ENCODE measurements around the gene ALPG. TPM values are rescaled to one million over a fixed set of nuclear protein-coding genes. Genes with fewer than 3 reads are reported as not detected.

ALPG gene
- total and polyA plus RNA-seq, 9 of the 15 experiments (the other 6 are each of a cell fraction or from before 2014, with no cell fraction given): not detected

DNA sequence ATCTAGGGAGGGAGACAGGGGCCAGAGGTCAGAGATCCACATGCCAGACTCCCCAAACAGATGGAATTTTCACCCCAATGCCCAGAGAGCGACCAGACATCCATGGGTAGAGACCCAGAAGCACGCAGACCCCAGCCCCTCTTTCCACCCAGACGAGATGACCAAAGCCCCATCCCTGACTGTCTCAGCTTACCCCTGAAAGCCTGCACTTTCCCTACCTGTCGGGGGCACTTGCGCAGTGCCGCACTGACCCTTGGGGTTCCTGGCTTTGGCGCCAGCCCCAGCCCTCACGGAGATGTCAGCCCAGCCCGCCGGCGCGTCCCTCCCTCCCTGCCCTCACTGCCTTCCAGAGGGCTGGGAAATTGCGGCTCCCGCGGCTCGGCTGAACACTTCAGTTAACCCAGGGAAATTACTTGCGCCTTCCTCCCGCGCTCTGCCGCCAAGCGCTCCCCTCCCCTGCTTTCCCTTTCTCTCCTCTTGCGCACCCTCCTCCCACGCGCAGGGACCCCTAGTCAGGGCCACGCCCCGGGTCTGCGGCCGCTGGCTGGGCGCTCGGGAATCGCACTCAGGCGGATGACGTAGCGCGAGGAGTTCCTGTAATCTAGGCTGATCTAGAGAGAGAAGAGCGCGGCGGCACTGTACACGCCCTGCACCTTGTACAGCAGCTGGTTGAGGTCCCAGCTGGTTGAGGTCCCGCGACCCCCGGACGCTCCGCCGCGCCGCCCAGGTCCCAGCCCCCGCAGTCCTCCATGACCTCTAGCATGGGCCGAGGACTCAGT, 12.0 kb downstream of the ALPG start:
- Histone ChIP-seq H3K9me3 (replicated peaks; ENCODE audit: control insufficient read depth, insufficient read depth, low read depth, low read length) (no peaks in the 10 kb centered on the region), H3K4me3 (no peak overlapping the region), H4K20me1 (replicated peaks; ENCODE audit: control insufficient read depth, insufficient read depth, low read length) (no peaks in the 10 kb centered on the region), H3K4me1 (replicated peaks in 1 of 2; ENCODE audit: control insufficient read depth in 2 of 2, insufficient read depth in 2 of 2, low read length in 2 of 2) (peaks cover 0 to 9% of the 10 kb centered on the region in 2 experiments; a peak in 2 of 5 replicates), H3K9me1 (ENCODE audit: control insufficient read depth, insufficient read depth, low read length) (no peaks in the 10 kb centered on the region), H3K79me2 (ENCODE audit: control insufficient read depth, insufficient read depth, low read length) (no peaks in the 10 kb centered on the region), H3K4me2 (ENCODE audit: insufficient read depth, low read length) (no peak overlapping the region), H2AFZ (ENCODE audit: low read depth, low read length) (no peak overlapping the region), H3K9ac (ENCODE audit: insufficient read depth in 1 of 2, low read depth in 2 of 2, low read length in 2 of 2) (no peak overlapping the region), H3K27me3 (ENCODE audit: control insufficient read depth in 2 of 2, insufficient read depth in 2 of 2, low read length in 2 of 2) (peaks cover 0 to 32% of the 10 kb centered on the region in 2 experiments; a peak in 3 of 5 replicates), H3K36me3 (ENCODE audit: control insufficient read depth, insufficient read depth, low read length) (no peaks in the 10 kb centered on the region), H3K27ac (ENCODE audit: extremely low read depth, low read depth, low read length) (no peak overlapping the region)
- CTCF ChIA-PET (ENCODE audit: low intra/inter-chr PET ratio): no interaction called here
- in situ Hi-C loops (cut with MboI): no loop called here
- intact Hi-C loops (cut with micrococcal nuclease): no loop called here
- ATAC-seq (peak; percentile 54; the same call in 1 of the 3 replicates), DNase-seq (ENCODE audit: extremely low read depth in 1 of 4, low spot score in 3 of 4) (peak in 3 of 4 experiments; percentile 19 to 60 (median 49)), FAIRE-seq (no peak)
- TF ChIP-seq ELF2 (CRISPR knock-in tag; IDR thresholded peaks at IDR 0.05): no peak
- TF ChIP-seq, protein P1, sequence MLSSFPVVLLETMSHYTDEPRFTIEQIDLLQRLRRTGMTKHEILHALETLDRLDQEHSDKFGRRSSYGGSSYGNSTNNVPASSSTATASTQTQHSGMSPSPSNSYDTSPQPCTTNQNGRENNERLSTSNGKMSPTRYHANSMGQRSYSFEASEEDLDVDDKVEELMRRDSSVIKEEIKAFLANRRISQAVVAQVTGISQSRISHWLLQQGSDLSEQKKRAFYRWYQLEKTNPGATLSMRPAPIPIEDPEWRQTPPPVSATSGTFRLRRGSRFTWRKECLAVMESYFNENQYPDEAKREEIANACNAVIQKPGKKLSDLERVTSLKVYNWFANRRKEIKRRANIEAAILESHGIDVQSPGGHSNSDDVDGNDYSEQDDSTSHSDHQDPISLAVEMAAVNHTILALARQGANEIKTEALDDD (IDR thresholded peaks at IDR 0.05): no peak
- TF ChIP-seq PTRF (tag; IDR thresholded peaks at IDR 0.05): no peak
- no peak for TF ChIP-seq RFX7 (CRISPR knock-in tag; IDR thresholded peaks at IDR 0.05)
- peak; percentile 54 to 57; a peak in 3 of 4 replicates for TF ChIP-seq NRF1 (conservative IDR thresholded peaks at IDR 0.05 in 1 of 2, IDR thresholded peaks at IDR 0.05 in 1 of 2)
- TF ChIP-seq SUPT5H (IDR thresholded peaks at IDR 0.05): no peak
- TF ChIP-seq PTTG1 (tag; IDR thresholded peaks at IDR 0.05; ENCODE audit: low read depth): no peak
- no peak for TF ChIP-seq PURB (CRISPR knock-in tag; IDR thresholded peaks at IDR 0.05; ENCODE audit: low read depth)
- no peak for TF ChIP-seq NR2C1 (IDR thresholded peaks at IDR 0.05)
- no peak for TF ChIP-seq NR2C1 (tag; IDR thresholded peaks at IDR 0.05)
- TF ChIP-seq ESRRA (IDR thresholded peaks at IDR 0.05; ENCODE audit: borderline replicate concordance, low read depth): no peak
- no peak for TF ChIP-seq ATF1 (CRISPR knock-in tag; IDR thresholded peaks at IDR 0.05)
- no peak for TF ChIP-seq ATF1 (tag; IDR thresholded peaks at IDR 0.05)
- TF ChIP-seq, protein P2, sequence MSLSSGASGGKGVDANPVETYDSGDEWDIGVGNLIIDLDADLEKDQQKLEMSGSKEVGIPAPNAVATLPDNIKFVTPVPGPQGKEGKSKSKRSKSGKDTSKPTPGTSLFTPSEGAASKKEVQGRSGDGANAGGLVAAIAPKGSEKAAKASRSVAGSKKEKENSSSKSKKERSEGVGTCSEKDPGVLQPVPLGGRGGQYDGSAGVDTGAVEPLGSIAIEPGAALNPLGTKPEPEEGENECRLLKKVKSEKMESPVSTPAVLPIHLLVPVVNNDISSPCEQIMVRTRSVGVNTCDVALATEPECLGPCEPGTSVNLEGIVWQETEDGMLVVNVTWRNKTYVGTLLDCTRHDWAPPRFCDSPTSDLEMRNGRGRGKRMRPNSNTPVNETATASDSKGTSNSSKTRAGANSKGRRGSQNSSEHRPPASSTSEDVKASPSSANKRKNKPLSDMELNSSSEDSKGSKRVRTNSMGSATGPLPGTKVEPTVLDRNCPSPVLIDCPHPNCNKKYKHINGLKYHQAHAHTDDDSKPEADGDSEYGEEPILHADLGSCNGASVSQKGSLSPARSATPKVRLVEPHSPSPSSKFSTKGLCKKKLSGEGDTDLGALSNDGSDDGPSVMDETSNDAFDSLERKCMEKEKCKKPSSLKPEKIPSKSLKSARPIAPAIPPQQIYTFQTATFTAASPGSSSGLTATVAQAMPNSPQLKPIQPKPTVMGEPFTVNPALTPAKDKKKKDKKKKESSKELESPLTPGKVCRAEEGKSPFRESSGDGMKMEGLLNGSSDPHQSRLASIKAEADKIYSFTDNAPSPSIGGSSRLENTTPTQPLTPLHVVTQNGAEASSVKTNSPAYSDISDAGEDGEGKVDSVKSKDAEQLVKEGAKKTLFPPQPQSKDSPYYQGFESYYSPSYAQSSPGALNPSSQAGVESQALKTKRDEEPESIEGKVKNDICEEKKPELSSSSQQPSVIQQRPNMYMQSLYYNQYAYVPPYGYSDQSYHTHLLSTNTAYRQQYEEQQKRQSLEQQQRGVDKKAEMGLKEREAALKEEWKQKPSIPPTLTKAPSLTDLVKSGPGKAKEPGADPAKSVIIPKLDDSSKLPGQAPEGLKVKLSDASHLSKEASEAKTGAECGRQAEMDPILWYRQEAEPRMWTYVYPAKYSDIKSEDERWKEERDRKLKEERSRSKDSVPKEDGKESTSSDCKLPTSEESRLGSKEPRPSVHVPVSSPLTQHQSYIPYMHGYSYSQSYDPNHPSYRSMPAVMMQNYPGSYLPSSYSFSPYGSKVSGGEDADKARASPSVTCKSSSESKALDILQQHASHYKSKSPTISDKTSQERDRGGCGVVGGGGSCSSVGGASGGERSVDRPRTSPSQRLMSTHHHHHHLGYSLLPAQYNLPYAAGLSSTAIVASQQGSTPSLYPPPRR (CRISPR knock-in tag; IDR thresholded peaks at IDR 0.05; ENCODE audit: borderline replicate concordance): no peak
- TF ChIP-seq NFXL1 (CRISPR knock-in tag; IDR thresholded peaks at IDR 0.05): no peak
- no peak for TF ChIP-seq CC2D1A (IDR thresholded peaks at IDR 0.05)
- no peak for TF ChIP-seq ZNF263 (CRISPR knock-in tag; IDR thresholded peaks at IDR 0.05; ENCODE audit: borderline replicate concordance)
- 0 out of 2 replicates have a peak, but pooled peaks have one; percentile 21 for TF ChIP-seq EGR1 (conservative IDR thresholded peaks at IDR 0.05)
- TF ChIP-seq KAT7 (CRISPR knock-in tag; IDR thresholded peaks at IDR 0.05; ENCODE audit: borderline replicate concordance): no peak
- WGBS (ENCODE audit: insufficient coverage, low coverage, missing lambda C conversion rate): 0% methylated on average over 14 of the region's 49 CpGs
- POLR2A ChIA-PET: interaction anchor here (1.0 kb wide), 1 partner anchor 46 kb away, joined by 3 read pairs; no protein-coding TSS in a partner anchor
- no TSS peak for BruUV-seq (replicated peaks)
